Keratinocyte (primary cell): ENCODE measurements around the gene SCUBE1. TPM values are rescaled to one million over a fixed set of nuclear protein-coding genes. Genes with fewer than 3 reads are reported as not detected.

ENCODE experiments used
- DNase-seq: peaks from one replicate; pipeline ENCODE4 v3.0.0-alpha.2; 2011; ENCODE audit warnings: low read depth, missing footprints, low spot score
- FAIRE-seq: peaks from 2 replicates; lab custom pipeline; 2011; peaks lifted over from hg19 to GRCh38; lab: Jason Lieb, UNC
- H2AFZ ChIP-seq: 2 replicates; pipeline ENCODE4 v1.6.0; 2012; ENCODE audit warnings: low read length, control low read depth, inconsistent platforms; ENCODE audit not compliant: control insufficient read depth
- H3K27ac ChIP-seq: 2 replicates; pipeline ENCODE4 v1.5.1; 2011; ENCODE audit warnings: low read length; ENCODE audit not compliant: control insufficient read depth, insufficient read depth
- H3K27me3 ChIP-seq: 3 replicates; pipeline ENCODE4 v1.6.0; 2011; ENCODE audit warnings: low read length; ENCODE audit not compliant: control insufficient read depth, insufficient read depth; ENCODE audit errors: extremely low read depth
- H3K36me3 ChIP-seq, 2 experiments: 2 replicates in 1 of 2; 3 replicates in 1 of 2; pipeline ENCODE4 v1.5.1; 2011; ENCODE audit warnings: low read length in 2 of 2, mild to moderate bottlenecking in 1 of 2; ENCODE audit not compliant: control insufficient read depth in 2 of 2, insufficient read depth in 2 of 2; ENCODE audit errors: extremely low read depth in 1 of 2
- H3K4me1 ChIP-seq: 3 replicates; pipeline ENCODE4 v1.5.1; 2011; ENCODE audit warnings: low read length; ENCODE audit not compliant: control insufficient read depth, insufficient read depth; ENCODE audit errors: extremely low read depth
- H3K4me2 ChIP-seq: 3 replicates; pipeline ENCODE4 v1.6.0; 2011; ENCODE audit warnings: low read depth, low read length; ENCODE audit not compliant: control insufficient read depth, insufficient read depth; ENCODE audit errors: extremely low read depth
- H3K4me3 ChIP-seq, 3 experiments: fragments of 200-600 bp in 1 of 3; sonication (generic) in 1 of 3; 2 replicates in 2 of 3; 3 replicates in 1 of 3; pipeline ENCODE4 v1.5.1; 2011 to 2016; ENCODE audit warnings: low read length in 3 of 3, mild to moderate bottlenecking in 3 of 3, control low read depth in 2 of 3, inconsistent platforms in 1 of 3, low read depth in 1 of 3, mixed read lengths in 1 of 3, mixed run types in 1 of 3, moderate library complexity in 1 of 3; ENCODE audit not compliant: control insufficient read depth in 2 of 3, insufficient read depth in 2 of 3; ENCODE audit errors: extremely low read depth in 1 of 3
- H3K79me2 ChIP-seq: 2 replicates; pipeline ENCODE4 v1.6.0; 2012; ENCODE audit warnings: low read length; ENCODE audit not compliant: control insufficient read depth, insufficient read depth
- H3K9ac ChIP-seq: 3 replicates; pipeline ENCODE4 v1.6.0; 2011; ENCODE audit warnings: low read length; ENCODE audit not compliant: control insufficient read depth, insufficient read depth; ENCODE audit errors: extremely low read depth
- H3K9me1 ChIP-seq: 3 replicates; pipeline ENCODE4 v1.6.0; 2011; ENCODE audit warnings: low read length; ENCODE audit not compliant: control insufficient read depth, insufficient read depth; ENCODE audit errors: extremely low read depth
- H3K9me3 ChIP-seq: 2 replicates; pipeline ENCODE4 v1.5.1; 2012; ENCODE audit warnings: low read depth, low read length; ENCODE audit not compliant: control insufficient read depth
- H4K20me1 ChIP-seq: 3 replicates; pipeline ENCODE4 v1.6.0; 2011; ENCODE audit warnings: low read length; ENCODE audit not compliant: control insufficient read depth, insufficient read depth; ENCODE audit errors: extremely low read depth
- CTCF ChIP-seq, 3 experiments: IDR thresholded peaks in 1 of 3; conservative IDR thresholded peaks in 1 of 3; optimal IDR thresholded peaks in 1 of 3; 2 replicates in 2 of 3; 3 replicates in 1 of 3; pipeline versions ENCODE3 to v1.5.1; 2011; ENCODE audit warnings: low read length in 3 of 3, mild to moderate bottlenecking in 3 of 3, moderate library complexity in 2 of 3, control low read depth in 1 of 3, inconsistent platforms in 1 of 3; ENCODE audit not compliant: insufficient read depth in 2 of 3; ENCODE audit errors: extremely low read depth in 1 of 3
- EZH2 ChIP-seq: IDR thresholded peaks from one replicate; pipeline ENCODE4 v1.6.1; 2012; ENCODE audit warnings: inconsistent platforms, mild to moderate bottlenecking, low read length, moderate library complexity
- dilution Hi-C: fragments of 300-500 bp; cut with MboI; formaldehyde crosslinking; loops from one replicate; pipeline ENCODE4 v1.7.0; 2020; ENCODE audit warnings: low sequenced_read_pairs; ENCODE audit not compliant: extremely low pct_ligation_motif_present
- polyA plus RNA-seq, 5 experiments: library from polyadenylated mRNA; depleted of rRNA in 3 of 5; stranded (reverse) in 3 of 5; stranded (forward) in 1 of 5; unstranded in 1 of 5; fragments of >200 nt; gene quantifications; 1 replicate in 1 of 5; 2 replicates in 3 of 5; 3 replicates in 1 of 5; pipeline versions ENCODE4 v1.2.1 to v1.2.3, GENCODE V29; 2011 to 2012; ENCODE audit warnings: missing spikeins in 2 of 5, low read depth in 1 of 5, low replicate concordance in 1 of 5

SCUBE1 gene
- polyA plus RNA-seq, 1 donor (not counting 4 experiments of a cell fraction or from before 2014, with no cell fraction given), result not detected

GRCh38 chr22:43242627-43243026 lies 100.5 kb downstream of the SCUBE1 start:
- H3K9me3 ChIP-seq, result no peaks in the 10 kb centered on the region
- no peak overlapping the region for H3K27ac ChIP-seq
- H3K4me3 ChIP-seq, result no peak overlapping the region
- dilution Hi-C loops, result no loop called here
- H3K9ac ChIP-seq, result no peak overlapping the region
- H3K36me3 ChIP-seq, result no peaks in the 10 kb centered on the region
- no peaks in the 10 kb centered on the region for H3K9me1 ChIP-seq
- H4K20me1 ChIP-seq, result no peaks in the 10 kb centered on the region
- no peak overlapping the region for H3K4me2 ChIP-seq
- no peaks in the 10 kb centered on the region for H3K4me1 ChIP-seq
- FAIRE-seq (no peak), DNase-seq (no peak)
- H3K27me3 ChIP-seq, result peaks cover 21% of the 10 kb centered on the region
- TF ChIP-seq EZH2, result no peak
- no peak for TF ChIP-seq CTCF (optimal IDR thresholded peaks at IDR 0.05 in 1 of 3, IDR thresholded peaks at IDR 0.05 in 1 of 3, conservative IDR thresholded peaks at IDR 0.05 in 1 of 3; ENCODE audit: extremely low read depth in 1 of 3, insufficient read depth in 2 of 3, low read length in 3 of 3)
- no peaks in the 10 kb centered on the region for H3K79me2 ChIP-seq
- H2AFZ ChIP-seq, result no peak overlapping the region

- Histone ChIP-seq H3K4me3 (no peak overlapping the region), H4K20me1 (no peaks in the 10 kb centered on the region), H3K27ac (no peak overlapping the region), H3K36me3 (no peaks in the 10 kb centered on the region), H3K4me2 (no peak overlapping the region), H3K4me1 (no peaks in the 10 kb centered on the region), H3K9me1 (no peaks in the 10 kb centered on the region), H3K9me3 (no peaks in the 10 kb centered on the region), H3K27me3 (peaks cover 21% of the 10 kb centered on the region), H2AFZ (no peak overlapping the region), H3K9ac (no peak overlapping the region), H3K79me2 (no peaks in the 10 kb centered on the region)
- dilution Hi-C loops, result no loop called here
- no peak for DNase-seq
- no peak for FAIRE-seq
- TF ChIP-seq CTCF (optimal IDR thresholded peaks at IDR 0.05 in 1 of 3, IDR thresholded peaks at IDR 0.05 in 1 of 3, conservative IDR thresholded peaks at IDR 0.05 in 1 of 3; ENCODE audit: extremely low read depth in 1 of 3, insufficient read depth in 2 of 3, low read length in 3 of 3), result no peak
- no peak for TF ChIP-seq EZH2
Measured at GRCh38 chr22:43241699-43242386, 101.3 kb downstream of the SCUBE1 start.
